Measurements from ENCODE around the gene WWOX. TPM values are rescaled to one million over a fixed set of nuclear protein-coding genes. Genes with fewer than 3 reads are reported as not detected.

The WWOX gene
- total RNA-seq, 1 donor from 2014 or later: 29.6 TPM

GRCh38 chr16:78754713-78755112 lies 655.3 kb downstream of the WWOX start:
- TF ChIP-seq CTCF (conservative IDR thresholded peaks at IDR 0.05; ENCODE audit: low read depth, low read length): no peak
- no peak for DNase-seq (ENCODE audit: low read depth)

GRCh38 chr16:78755751-78756661 lies 656.6 kb downstream of the WWOX start:
- H3K4me3 ChIP-seq (ENCODE audit: low read depth, low read length): no peak overlapping the region
- no peak for DNase-seq (ENCODE audit: low read depth)
- TF ChIP-seq CTCF (conservative IDR thresholded peaks at IDR 0.05; ENCODE audit: low read depth, low read length): no peak

More at GRCh38 chr16:78754713-78755112, 655.3 kb downstream of the WWOX start:
- H3K4me3 ChIP-seq (ENCODE audit: low read depth, low read length): no peak overlapping the region

- DNase-seq (ENCODE audit: low read depth): no peak
- H3K4me3 ChIP-seq (ENCODE audit: low read depth, low read length): no peak overlapping the region
- TF ChIP-seq CTCF (conservative IDR thresholded peaks at IDR 0.05; ENCODE audit: low read depth, low read length): no peak
Observed at GRCh38 chr16:78759596-78759995, 660.1 kb downstream of the WWOX start.

- TF ChIP-seq CTCF (conservative IDR thresholded peaks at IDR 0.05; ENCODE audit: low read depth, low read length): no peak
- DNase-seq (ENCODE audit: low read depth): no peak
- H3K4me3 ChIP-seq (ENCODE audit: low read depth, low read length): no peak overlapping the region
Observed at GRCh38 chr16:78760611-78761010, 661.2 kb downstream of the WWOX start.

GRCh38 chr16:78761427-78761826 lies 662.0 kb downstream of the WWOX start:
- TF ChIP-seq CTCF (conservative IDR thresholded peaks at IDR 0.05; ENCODE audit: low read depth, low read length): no peak
- no peak for DNase-seq (ENCODE audit: low read depth)
- H3K4me3 ChIP-seq (ENCODE audit: low read depth, low read length): no peak overlapping the region

- TF ChIP-seq CTCF (conservative IDR thresholded peaks at IDR 0.05; ENCODE audit: low read depth, low read length): no peak
- H3K4me3 ChIP-seq (ENCODE audit: low read depth, low read length): no peak overlapping the region
- DNase-seq (ENCODE audit: low read depth): no peak
Observed at GRCh38 chr16:78762222-78762621, 662.8 kb downstream of the WWOX start.

All from epithelial cell of proximal tubule (primary cell).